HG03558 (cell line): Measurements from ENCODE around the gene SEMG1.

ENCODE experiments used
- ATAC-seq: cut with Tn5 transposase; IDR thresholded peaks from one replicate; pipeline ENCODE4 v1.9.1; 2021; ENCODE audit warnings: moderate number of reproducible peaks; ENCODE audit not compliant: unreplicated experiment; ENCODE audit errors: extremely low read depth

Gene SEMG1, protein sequence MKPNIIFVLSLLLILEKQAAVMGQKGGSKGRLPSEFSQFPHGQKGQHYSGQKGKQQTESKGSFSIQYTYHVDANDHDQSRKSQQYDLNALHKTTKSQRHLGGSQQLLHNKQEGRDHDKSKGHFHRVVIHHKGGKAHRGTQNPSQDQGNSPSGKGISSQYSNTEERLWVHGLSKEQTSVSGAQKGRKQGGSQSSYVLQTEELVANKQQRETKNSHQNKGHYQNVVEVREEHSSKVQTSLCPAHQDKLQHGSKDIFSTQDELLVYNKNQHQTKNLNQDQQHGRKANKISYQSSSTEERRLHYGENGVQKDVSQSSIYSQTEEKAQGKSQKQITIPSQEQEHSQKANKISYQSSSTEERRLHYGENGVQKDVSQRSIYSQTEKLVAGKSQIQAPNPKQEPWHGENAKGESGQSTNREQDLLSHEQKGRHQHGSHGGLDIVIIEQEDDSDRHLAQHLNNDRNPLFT

DNA sequence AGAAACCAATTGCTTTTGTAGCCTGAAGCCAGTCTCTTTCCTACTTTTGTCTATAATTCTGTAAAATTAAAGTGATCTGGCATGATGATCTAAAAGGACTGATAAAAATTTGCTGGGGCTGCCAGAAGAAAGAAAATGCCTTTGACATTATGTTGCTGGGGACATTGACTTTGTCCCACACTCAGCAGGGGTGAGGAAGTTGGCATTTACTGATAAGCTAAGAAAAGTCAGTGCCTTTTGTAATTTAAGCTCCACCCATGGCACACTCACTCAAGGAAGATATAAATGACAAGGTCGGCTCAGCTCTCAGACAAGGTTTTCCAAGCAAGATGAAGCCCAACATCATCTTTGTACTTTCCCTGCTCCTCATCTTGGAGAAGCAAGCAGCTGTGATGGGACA is at the start of gene SEMG1:
SEMG1 (plus strand) TSS at position 309 of the 400 bp plus-strand sequence; CDS start at position 330, 21 bp downstream.
- ATAC-seq, result no peak

DNA sequence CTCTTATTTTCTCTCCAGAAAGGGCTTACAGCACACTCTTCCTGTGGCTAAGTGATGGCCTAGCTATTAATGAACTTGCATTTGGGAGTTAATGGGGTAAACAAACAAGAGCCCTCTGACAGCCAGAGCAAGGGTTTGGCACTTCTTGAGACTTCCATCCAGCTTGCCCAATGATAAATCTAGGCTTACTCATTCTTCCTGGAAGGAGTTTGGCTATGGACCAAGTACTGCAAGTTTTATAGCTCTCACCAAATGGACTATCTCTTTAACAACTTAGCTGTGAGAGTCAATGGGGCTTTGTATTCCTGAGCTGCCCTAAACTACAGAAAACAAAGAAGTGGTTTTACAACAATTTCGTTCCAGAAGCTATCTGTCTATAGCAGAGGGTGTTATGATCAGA is 48.9 kb upstream of the SEMG1 start:
- ATAC-seq, result no peak

DNA sequence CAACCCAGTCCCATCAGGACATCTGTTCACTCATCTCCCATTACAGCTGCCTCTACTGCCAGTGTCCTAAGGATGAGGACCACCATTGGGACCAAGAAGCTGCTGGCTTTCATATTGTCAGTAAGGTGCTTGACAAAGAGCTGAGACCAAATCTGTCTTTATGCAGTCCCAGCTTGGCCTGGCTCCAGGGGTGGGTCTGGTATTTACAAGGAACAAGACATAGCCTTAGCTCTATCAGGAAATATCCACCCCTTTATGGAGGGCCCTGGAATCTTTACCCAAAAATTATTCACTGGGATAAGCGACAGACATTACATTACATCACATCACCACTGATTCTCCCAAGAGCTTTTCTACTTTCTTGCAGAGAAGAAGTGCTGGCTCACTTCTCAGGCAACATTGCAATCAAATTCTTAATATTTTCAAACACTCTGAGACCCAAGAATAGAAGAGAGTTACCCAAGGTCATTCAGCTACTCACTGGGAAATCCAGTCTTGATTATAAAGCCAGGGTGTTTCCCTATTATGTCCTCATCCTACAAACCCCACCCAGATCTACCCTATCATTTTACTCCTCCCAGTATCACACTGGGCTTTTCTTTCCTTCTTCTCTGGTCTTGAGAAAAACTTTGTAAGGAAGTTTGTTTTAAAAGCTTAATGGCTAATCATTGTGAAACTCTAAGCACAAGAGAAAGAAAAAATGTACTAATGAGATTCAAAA is 43.6 kb upstream of the SEMG1 start:
- no peak for ATAC-seq

DNA sequence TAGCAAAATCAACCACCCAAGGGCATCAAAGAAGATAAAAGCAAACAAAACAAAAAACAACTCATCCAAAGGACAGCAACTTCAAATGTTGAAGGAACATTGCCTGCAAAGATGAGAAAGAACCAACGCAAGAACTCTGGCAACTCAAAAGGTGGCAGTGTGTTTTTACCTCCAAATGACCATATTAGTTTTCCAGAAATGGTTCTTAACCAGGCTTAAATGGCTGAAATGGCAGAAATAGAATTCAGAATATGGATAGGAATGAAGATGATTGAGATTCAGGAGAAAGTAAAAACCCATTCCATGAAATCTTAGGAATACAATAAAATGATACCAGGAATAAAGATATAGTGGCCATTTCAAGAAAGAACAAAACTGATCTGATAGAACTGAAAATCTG is 41.9 kb upstream of the SEMG1 start:
- ATAC-seq, result no peak

DNA sequence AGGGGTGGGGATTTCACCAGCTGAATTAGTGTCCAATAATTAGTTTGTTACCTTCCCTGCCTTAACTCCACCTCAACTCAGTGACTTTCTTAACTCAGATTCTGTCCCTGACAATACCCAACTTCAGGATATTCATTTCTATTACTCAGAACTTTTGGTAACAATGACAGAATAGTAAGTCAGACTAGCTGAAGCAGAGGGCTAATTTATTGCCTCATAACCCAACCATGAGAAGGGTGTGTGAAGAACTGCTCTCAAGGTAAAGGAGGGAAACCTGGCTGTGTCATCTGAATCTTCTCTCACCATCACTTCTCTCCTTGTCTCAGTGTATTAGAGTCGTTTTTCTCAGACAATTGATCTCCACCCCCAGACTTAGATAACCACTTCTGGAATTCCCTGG is 33.3 kb upstream of the SEMG1 start:
- ATAC-seq, result no peak

DNA sequence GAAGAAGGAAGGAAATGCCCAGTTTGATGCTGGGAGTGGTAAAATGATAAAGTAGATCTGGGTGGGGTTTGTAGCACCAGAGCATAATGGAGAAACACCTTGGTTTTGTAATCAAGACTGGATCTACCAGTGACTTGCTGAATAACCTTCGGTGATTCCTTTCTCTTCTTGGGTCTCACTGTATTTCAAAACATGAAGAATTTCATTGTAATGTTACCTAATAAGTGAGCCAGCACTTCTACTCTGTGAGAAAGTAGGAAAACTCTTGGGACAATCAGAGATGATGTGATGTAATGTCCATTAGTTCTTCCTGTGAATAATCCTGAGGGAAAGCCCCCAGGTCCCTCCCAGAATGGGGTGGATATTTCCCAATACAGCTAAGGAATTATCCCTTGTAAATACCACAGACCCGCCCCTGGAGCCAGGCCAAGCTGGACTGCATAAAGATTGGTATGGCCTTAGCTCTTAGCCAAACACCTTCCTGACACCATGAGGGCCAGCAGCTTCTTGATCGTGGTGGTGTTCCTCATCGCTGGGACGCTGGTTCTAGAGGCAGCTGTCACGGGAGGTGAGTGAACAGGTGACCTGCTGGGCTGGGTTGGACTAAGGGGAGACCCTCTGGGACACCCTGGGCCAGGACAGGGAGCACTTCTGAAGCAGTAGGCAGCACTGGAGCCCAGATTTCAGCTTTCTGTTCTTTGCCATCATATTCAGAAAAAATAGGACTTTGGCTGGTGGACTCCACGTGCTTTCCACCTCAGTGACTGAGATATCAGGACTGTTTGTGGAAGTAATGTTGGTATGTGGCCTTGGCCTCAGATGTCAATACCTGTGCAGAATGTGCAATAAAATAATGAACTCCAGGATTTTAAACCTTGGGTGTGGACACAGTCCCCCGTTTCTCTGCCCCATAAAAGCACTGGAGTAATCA is 32.1 kb upstream of the SEMG1 start, which contains the start of gene PI3:
PI3 (plus strand) TSS at position 469 of the 931 bp plus-strand sequence; CDS start at position 490, 21 bp downstream.
- no peak for ATAC-seq

DNA sequence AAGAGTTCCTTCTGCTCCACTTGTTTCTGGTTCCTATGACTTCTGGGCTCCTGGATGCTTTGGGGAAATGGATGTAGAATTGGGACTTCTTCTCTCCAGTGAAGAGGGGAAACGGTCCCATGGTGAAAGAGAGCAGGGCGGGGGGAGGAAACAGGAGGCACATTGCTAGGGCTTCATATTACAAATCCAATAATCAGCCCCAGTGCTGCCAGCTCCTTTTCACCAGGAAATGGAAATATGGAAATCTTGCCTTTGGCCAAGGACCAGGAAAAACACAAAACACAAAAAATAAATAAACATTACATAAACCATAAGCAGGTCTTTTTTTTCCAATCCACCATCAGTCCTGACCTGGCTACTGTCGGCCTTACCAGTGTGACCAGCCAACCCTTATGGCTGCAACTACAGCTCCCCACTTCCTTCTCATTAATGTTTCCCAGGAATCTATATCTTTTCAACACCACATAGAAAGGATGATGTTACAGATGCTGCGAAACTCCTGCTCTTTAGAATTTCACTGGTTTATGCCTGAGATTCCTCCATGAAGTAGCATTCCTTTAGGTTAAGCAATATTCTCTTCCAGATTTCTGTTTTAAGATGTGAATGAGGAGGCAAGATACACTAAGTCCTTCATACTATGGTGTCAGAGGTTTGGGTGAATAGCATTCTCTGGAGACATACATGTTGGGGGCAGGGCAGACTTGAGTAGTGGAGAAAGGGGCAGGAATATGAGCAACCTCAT is 30.1 kb upstream of the SEMG1 start:
- ATAC-seq, result no peak

DNA sequence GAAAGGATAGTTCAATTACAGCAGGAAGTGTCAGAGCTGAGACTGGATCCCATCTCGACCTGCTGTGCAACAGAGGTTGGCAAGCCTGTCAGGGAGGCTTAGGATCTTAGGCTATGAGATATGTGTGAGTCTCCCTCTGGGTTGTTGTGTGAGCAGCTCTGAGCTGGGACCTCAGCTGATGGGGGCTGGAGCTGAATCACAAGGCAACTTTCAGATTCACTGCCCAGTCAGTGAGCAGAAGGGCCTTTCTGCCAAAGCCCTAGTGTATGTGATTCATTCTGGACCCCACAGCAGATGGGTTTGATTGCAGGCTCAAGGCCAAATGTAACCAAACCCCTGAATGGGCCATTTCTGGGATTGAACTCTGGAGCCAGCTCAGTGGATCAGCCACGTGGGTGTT is 27.7 kb upstream of the SEMG1 start:
- ATAC-seq, result no peak

DNA sequence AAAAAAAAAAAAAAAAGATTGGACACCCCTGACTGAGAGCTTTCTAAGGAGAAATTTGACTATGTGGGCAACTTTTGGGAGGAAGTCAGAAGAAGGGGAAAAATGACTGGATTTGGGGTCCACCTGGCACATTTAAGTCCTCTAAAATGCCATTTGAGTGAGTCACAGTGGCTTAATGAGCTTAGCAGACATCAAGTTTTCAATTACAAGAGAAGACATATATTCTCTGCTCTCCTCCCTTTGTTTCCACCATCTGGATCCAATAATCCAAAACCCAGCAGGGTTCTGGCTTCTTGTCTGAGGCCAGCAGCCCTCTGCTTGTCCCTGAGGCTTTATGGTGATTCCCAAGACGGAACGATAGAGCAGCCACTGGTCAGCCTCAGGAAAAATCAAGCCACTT is 25.2 kb upstream of the SEMG1 start:
- no peak for ATAC-seq

DNA sequence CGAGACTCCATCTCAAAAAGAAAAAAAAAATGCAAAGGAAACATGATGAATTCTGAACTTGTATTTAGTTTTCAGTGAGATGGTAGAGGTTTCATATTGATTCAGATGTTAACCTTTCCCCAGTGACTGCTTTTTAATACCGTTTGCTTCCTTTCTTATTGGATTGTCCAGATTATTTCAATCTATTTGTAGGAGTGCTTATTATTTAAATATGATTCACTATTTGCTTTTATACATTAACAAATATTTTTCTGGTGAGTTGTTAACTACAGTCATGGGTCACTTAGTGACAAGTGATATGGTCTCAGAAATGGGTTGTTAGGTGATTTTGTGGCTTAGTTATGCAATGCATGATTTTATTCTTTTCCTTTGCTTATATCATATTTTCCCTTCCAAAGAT is 23.7 kb upstream of the SEMG1 start:
- no peak for ATAC-seq

DNA sequence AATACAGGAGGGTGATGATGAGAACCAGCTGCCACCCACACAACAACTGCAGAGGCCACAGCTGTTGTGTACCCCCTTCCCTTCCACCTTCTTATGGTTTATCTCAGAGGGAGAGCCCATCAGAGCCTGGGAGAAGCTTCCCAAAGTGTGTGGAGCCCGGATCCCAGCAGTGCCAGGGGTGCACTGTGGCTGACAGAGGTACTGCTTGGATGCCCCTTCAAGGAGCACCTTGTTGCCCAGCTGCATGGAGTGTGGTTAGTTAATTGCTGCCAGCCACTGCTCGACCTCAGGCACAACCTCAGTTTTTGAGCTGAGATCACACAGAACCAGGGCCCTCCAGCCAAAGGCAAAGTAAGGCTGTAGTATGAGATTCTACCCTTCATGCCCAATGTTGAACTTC is 19.1 kb upstream of the SEMG1 start:
- ATAC-seq, result no peak

DNA sequence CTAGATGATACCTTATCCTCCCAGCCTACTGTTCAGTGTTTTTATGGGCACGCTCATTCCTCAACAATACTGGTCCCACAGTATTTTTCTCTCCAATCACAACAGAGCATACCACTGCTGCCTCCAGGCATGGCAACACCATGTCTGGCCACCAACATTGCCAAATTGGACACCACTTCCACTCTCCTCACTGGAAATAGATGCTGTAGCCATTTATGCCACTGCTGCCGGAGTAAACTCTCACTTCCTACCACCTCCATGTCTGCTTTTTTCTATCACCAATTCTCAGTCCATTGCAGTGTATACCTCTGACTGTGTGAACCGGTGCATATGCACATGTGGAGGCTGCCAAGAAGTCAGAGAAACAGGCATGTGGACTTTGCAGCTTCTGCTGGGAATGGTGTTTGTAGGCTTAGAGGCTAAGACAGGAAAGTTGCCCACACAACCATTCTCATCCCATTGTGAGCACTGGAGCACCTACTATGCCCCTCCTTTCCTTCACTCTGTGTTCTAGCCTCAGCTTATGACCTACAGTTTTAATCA is 17.7 kb upstream of the SEMG1 start:
- ATAC-seq, result no peak

DNA sequence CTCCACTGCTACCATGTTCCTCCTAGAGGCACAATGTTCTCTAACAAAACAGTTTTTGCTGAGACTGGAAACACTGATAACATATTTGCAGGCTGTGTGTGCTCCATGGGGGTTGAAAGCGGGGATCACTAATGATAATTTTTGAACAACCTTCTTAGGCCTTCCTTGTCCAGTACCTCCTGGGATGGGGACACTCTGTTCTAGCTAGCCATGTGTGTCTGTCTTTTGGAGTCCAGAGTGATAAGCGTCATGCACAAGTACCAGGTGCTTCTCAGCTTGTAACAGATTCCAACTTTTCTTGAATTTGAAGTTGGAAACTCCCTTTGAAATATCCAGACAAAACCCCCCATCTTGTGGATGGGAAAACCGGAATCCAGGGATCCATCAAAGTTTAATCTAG is 17.0 kb upstream of the SEMG1 start:
- no peak for ATAC-seq

DNA sequence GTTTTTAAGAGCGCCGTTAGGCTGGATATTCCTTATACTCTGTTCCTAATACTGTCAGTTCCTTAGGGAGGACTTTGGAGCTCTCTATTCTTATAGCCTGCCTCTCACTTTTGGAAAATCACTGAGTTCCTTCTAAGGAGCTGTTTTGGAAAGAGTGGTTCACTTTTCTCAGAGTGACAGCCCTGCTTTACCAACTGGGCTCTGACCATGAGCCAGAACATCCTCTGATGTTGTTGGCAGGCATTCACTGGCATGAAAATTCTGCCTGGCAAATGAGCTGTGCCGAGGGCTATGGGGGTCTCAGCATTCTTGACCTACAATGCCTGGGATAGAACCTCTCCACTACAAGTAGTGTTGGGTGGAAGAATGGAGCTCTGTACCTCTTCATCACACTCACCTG is 14.9 kb upstream of the SEMG1 start:
- ATAC-seq, result no peak

DNA sequence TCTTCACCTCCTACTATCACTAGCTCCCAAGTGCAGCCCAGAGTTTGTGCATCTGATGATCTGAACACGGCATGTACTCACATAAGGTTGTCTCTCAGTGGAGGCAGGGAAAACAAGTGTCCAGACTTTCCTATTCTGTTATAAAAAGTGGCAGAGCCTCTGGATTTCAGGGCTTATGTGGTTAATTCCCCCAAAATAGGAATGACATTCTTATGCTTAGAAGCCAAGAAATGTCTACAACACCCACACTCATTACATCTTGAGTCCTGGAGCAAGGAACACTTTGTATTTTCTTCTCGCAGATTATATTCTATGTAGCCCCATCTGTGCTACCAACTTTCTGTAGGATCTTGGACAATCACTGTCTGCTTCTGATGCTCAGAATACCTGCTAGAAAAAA is 13.5 kb upstream of the SEMG1 start:
- no peak for ATAC-seq

DNA sequence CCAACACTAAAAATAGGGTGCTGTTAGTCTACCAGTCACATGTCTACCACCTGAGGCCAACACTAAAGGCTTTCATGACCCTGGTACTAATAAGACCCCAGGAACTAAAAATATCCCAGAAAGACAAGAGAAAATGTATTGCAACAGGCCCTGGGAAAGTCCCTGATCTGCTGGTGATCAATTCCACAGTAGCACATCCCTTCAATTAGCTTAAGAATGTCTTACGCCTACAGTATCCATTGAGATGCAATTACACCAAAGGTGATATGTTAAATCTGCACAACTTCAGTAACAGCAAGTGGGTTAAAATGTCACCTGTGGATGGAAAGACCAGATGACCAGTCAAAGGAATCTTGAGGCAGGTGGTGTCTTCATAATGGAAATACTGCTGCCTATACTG is 3.1 kb downstream of the SEMG1 start:
- ATAC-seq, result no peak

DNA sequence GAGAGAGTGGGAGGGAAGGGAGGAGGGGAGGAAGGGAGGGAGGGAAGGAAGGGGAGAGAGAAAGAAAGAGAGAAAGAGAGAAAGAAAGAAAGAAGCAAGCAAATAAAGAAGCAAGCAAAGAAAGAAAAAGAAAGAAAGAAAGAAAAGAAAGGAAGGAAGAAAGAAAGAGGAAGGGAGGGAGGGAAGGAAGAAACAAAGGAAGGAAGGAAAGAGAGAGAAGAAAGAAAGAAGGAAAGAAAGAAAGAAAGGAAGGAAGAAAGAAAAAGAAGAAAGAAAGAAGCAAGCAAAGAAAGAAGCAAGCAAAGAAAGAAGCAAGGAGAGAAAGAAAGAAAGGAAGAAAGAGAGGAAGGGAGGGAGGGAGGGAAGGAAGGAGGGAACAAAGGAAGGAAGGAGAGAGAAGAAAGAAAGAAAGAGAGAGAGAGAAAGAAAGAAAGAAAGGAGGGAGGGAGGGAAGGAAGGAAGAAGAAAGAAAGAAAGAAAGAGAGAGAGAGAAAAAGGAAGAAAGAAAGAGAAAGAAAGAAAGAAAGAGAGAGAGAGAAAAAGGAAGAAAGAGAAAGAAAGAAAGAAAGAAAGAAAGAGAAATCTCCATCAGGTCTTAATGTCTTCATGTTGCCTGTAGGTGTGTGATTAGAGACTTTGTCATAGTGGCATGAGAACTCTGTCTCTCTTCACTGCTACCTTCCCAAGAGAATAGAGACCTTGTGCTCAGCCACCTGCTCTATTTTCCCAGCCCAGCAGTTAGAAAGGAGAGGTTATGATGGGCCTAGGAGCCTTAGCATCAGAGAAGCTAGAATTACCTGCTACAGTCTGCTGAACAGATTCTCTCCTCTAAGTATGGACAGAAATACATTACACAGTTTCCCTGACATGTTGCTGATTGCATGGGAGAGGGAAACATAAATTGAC is 5.0 kb downstream of the SEMG1 start:
- ATAC-seq, result no peak

DNA sequence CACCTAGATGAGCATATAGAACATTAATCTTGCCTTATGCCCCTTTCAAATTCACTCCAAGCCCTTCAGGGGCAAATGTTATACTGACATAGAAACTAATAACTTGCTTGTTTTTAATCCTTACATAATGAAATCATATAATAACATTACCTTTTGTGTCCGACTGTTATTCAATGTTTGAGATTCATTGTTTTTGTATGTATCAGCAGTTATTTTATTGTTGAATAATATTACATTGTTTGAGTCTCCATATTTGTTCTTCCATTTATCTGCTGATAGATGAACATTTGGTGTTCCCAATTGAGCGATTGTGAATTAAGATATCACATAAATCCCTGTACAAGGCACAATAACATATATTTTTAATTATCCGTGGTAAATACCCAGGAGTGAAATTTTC is 6.0 kb downstream of the SEMG1 start:
- ATAC-seq, result no peak

DNA sequence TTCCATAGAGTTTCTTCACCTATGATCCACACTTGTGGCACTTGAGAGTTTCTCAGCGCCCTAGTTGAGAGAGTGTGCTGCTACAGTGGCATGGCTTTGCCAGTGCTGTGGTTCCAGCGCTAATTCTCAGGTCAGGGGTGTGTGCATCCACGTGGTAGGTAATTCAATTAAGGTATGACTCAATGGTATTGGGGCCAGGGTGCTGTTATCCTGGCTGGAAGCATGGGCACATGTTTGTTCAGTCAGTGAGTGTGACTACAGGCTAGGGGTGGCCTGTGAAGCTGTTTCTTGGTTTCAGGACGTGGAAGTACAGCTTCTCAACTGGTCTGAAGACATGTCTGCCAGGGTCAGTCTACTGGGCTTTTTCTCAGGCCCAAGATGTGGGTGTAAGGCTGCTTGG is 11.3 kb downstream of the SEMG1 start:
- no peak for ATAC-seq
